Activated CD8-positive, alpha-beta memory T cell treated with anti-CD3 and anti-CD28 coated beads, Interleukin-2, amount 50 U/mL, for 24 hours (primary cell): ENCODE measurements around the gene GPR161.

Experiments used
- DNase-seq: peaks from one replicate; pipeline ENCODE4 v3.0.0-alpha.2; 2020; ENCODE audit errors: extremely low read depth

Gene GPR161

DNA sequence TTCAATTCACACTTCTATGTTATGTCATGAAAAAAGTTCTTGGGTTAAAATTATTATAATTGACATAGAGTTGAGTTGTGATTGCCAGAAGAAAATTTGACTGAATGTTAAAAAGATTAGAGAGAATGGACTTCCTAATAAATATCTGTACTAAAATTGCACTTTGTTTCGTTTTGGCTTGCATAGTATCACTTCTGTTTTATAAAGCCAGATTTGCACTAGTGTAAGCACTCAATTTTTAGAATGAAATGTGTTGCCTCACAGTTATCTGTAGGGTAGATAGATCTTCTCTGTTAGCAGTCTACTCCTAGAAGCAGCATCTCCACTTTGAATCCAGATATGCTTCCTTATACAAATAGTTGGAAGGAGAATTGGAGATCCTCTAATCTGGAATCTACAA, 104.7 kb downstream of the GPR161 start:
- DNase-seq: no peak

DNA sequence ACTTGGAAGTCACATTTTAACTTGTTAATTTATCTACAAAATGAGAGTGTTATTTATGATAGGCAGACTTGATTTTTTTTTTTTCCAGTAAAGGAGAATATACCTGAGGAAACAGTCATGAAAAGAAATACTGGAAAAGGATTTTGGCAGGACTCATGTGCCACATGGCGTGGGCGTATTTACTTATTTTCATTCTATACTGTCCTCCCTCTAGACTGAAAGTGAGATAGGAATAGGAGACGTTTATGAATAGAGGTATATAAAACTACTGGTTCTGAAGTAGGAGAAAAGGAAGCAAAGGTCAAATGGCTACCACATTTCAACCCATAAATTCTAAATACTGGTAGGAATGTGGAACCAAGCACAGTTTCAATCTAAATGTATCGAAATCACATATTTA, 105.1 kb downstream of the GPR161 start:
- DNase-seq: no peak

DNA sequence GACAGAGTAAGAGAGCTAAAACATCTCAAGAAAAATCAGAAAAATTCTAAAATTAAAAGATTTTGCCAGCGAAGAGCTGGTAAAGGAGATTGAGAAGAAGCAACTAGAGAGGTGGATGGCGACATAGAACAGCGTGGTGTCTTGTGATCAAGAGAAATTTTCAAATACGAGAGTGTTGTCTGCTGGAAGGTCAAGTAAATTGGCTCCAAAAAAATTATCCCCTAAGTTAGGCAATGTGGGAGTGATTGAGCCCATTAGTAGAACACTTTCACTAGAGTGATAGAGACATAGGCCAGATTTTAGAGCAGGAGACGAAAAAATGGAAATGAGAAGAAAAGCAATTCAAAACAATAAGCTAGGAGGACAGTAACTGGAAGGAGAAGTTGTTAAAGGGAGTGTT, 105.5 kb downstream of the GPR161 start:
- no peak for DNase-seq
